ENCODE measurements around the gene RNF212. TPM values are rescaled to one million over a fixed set of nuclear protein-coding genes. Genes with fewer than 3 reads are reported as not detected.

RNF212 gene
- total RNA-seq, 1 donor from 2014 or later = 7.9 TPM

GRCh38 chr4:1033840-1034551 is 79.4 kb downstream of the RNF212 start:
- Histone ChIP-seq H3K27ac (peak overlapping the region; percentile 63), H3K36me3 (no peaks in the 10 kb centered on the region), H3K9me3 (no peaks in the 10 kb centered on the region), H3K27me3 (no peaks in the 10 kb centered on the region), H3K4me1 (peaks cover 21% of the 10 kb centered on the region), H3K4me3 (peak overlapping the region; percentile 24 to 26)
- intact Hi-C loops (cut with DNase I) = no loop called here
- no peak for DNase-seq (ENCODE audit: extremely low spot score in 2 of 2)
- TF ChIP-seq CTCF (IDR thresholded peaks at IDR 0.05) = no peak
- no peak for TF ChIP-seq POLR2AphosphoS5 (IDR thresholded peaks at IDR 0.05; ENCODE audit: insufficient read depth in 1 of 2, low read depth in 1 of 2)
- TF ChIP-seq POLR2A (IDR thresholded peaks at IDR 0.05) = no peak

GRCh38 chr4:1032861-1033260 is 80.5 kb downstream of the RNF212 start:
- TF ChIP-seq POLR2AphosphoS5 (IDR thresholded peaks at IDR 0.05; ENCODE audit: insufficient read depth in 1 of 2, low read depth in 1 of 2) = no peak
- no peak for TF ChIP-seq CTCF (IDR thresholded peaks at IDR 0.05)
- TF ChIP-seq POLR2A (IDR thresholded peaks at IDR 0.05) = no peak
- intact Hi-C loops (cut with DNase I) = no loop called here
- H3K27ac ChIP-seq = no peak overlapping the region
- peaks cover 21% of the 10 kb centered on the region for H3K4me1 ChIP-seq
- H3K27me3 ChIP-seq = no peaks in the 10 kb centered on the region
- no peaks in the 10 kb centered on the region for H3K9me3 ChIP-seq
- no peaks in the 10 kb centered on the region for H3K36me3 ChIP-seq
- H3K4me3 ChIP-seq = no peak overlapping the region
- no peak for DNase-seq (ENCODE audit: extremely low spot score in 2 of 2)

- intact Hi-C loops (cut with DNase I) = no loop called here
Measured at GRCh38 chr4:1031956-1032795, 81.2 kb downstream of the RNF212 start.

GRCh38 chr4:1031346-1031745 is 82.0 kb downstream of the RNF212 start:
- no peaks in the 10 kb centered on the region for H3K9me3 ChIP-seq
- TF ChIP-seq POLR2A (IDR thresholded peaks at IDR 0.05) = no peak
- no peak for TF ChIP-seq POLR2AphosphoS5 (IDR thresholded peaks at IDR 0.05; ENCODE audit: insufficient read depth in 1 of 2, low read depth in 1 of 2)
- TF ChIP-seq CTCF (IDR thresholded peaks at IDR 0.05) = no peak
- no peaks in the 10 kb centered on the region for H3K27me3 ChIP-seq
- DNase-seq (ENCODE audit: extremely low spot score in 2 of 2) = no peak
- no peak overlapping the region for H3K4me3 ChIP-seq
- intact Hi-C loops (cut with DNase I) = no loop called here
- H3K36me3 ChIP-seq = no peaks in the 10 kb centered on the region
- H3K27ac ChIP-seq = no peak overlapping the region
- peaks cover 21% of the 10 kb centered on the region for H3K4me1 ChIP-seq

More at GRCh38 chr4:1031956-1032795, 81.2 kb downstream of the RNF212 start:
- no peak for DNase-seq (ENCODE audit: extremely low spot score in 2 of 2)
- Histone ChIP-seq H3K4me3 (no peak overlapping the region), H3K27ac (no peak overlapping the region), H3K27me3 (no peaks in the 10 kb centered on the region), H3K36me3 (no peaks in the 10 kb centered on the region), H3K9me3 (no peaks in the 10 kb centered on the region), H3K4me1 (peaks cover 21% of the 10 kb centered on the region)
- TF ChIP-seq POLR2A (IDR thresholded peaks at IDR 0.05) (no peak), POLR2AphosphoS5 (IDR thresholded peaks at IDR 0.05; ENCODE audit: insufficient read depth in 1 of 2, low read depth in 1 of 2) (no peak), CTCF (IDR thresholded peaks at IDR 0.05) (no peak)
